SIG-M5 treated with dmso at 0.1 percent for 504 hours (cell line): ENCODE results near the gene DNAH7.
"Not testable (repeated sequence)": the region's sequence is repeated elsewhere in the genome, so short reads cannot be mapped to it uniquely, and the experiment has no call there.

ENCODE experiments used
- DNase-seq: peaks from one replicate; lab custom pipeline; 2025; ENCODE audit not compliant: unreplicated experiment; lab: John Stamatoyannopoulos, UW

Gene DNAH7

DNA sequence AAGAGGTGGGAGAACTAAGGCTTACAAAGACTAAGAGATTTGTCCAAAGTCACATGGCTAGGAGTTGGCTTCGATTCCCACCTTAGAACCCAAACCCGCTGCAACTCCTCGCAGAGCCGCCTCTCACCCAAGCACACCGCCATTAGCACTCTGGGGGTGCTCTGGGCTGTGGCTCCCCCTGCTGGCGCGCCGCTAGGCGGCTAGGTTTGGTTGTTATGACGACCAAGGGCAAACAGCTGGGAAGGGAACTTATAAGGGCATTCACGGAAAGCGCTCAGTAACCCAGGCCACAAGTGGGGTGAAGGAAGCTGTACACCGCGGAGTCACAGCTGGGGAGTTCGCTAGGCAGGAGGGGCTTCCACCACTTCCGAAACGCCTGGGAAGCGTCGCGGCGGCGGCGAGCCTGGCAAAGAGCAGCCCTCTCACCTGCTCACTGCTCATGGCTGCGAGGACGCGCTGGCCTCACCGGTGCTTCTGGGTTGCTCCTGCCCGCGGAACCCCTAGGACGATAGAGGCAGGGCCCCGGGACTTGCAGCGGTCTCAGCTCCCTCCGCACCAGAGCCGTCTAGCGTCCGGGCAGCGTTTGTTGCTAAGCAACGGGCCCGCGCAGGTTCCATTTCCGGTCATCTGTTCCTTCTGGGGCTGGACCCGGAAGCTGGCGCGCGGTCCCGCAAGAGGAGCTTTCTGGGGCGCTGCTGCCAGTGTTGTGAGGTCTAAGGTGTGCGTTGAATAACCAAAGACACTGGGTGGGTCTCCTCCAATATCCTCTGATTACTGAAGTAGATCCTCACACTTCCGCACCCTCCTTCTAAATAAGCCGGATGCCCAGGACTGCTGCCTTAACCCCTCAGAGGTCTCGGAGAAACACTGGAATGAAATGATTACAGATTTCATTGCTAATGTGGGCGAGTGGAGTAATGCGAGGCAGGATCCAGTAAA, at the start of gene DNAH7:
TSS of gene DNAH7 (minus strand) at position 567 of the 939 bp plus-strand sequence. CDS start at position 441, 126 bp downstream.
- peak; percentile 95 for DNase-seq

DNA sequence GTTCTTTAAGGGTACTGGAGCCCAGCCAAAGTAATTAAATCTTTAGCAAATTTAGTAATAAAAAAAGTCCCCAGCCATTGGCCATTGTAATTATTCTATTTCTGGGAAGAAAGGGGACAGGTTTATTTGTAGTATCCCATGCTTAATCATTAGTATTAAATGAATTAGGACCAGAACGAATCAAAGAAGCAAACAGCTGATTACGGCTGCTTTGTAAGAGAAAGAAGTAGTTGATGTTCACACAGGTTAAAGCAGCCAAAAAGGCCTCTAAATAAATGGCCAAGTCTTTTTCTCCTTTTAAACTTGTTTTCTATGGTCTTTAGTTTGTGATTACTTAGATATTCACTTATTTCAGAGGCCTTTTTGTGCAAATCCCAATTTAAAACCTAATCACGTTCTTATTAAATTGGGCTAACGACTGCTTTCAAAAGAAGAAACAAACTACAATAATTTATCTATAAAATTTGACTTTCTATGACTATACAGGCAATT, 48.6 kb upstream of the DNAH7 start:
- no peak for DNase-seq

DNA sequence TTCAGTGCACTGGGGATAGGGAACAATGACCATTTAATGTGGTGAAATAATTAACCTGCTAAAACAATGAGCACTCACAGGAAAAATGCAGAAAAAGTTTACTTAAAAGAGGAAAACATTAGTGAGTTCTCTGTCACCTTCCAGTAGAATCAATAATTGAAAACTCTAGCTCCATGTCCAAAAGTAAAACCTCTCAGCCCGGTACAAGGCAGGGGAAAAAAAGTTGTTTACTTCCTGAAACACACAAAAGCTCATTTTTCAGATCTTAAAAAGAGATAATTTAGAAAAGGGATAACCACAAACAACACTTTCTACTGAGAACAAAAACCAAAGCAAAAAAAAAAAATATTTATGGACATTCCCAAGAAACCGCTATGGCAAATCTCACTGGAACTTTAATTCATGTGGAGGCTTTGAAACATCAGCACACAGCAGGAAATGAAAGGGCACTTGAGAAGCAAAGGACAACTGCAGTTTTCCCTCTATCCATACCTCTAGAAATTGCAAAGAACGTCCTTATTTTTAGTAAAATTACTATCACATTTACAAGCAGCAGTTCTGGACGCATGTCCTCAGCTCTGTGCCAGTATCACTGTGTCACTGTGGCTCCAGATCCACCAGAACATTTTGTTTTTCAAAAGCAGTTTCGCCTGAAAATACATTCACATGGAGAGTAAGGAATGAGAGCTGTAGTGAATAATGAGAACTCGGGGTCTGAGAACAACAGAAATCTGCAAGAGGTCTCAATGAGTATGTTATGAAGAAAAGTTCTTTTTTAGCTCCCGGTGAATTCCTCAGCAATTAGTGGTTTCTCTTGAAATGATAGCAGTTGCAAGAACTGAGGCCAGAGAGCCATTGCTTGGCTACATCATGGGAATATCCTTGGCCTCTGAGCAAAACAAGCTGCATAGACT, 44.7 kb upstream of the DNAH7 start:
- no peak for DNase-seq

DNA sequence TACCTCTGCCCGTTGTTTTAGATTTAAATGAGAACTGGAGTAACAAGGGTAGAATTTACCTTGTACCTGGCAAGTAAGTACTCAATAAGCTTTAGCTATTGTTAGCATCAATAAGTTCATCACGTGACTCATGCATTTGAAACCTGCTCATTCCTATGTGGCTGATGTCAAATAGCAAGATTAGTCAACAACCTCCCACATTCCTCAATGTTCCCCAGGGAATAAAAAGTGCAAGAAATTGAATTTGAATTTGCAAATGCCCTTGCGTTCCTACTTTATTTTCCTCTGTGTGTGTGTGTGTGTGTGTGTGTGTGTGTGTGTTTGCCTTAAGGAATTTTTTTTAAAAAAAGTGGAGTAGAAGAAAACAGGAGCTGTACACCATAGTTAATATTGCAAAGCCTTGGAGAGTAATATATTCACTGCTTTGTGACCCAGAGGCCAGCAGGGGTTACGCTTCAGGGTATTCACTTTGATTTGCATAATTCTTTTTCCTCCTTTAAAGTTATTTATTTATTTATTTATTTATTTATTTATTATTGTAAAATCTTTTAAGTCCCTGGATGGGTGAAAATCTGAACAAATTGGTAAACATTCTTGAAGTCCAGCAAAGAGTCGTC, 43.9 kb upstream of the DNAH7 start:
- DNase-seq, result no peak

DNA sequence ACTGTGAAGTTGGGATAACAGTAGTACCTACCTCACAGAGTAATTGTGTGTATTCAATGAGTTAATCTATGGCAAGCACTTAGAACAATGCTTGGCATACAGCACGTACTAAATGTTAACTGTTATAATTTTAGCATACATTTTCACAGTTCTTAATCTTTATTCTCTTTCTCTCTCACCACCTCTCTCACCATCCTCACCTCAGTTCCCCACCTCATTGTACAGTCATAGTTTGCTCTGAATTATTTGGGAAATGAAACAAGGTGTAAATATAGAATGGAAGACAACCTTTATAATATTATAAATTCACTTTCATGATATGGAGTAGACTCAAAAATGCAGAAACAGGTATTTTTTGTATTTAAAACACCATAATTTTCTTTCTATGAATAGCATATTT, 40.0 kb upstream of the DNAH7 start:
- no peak for DNase-seq

DNA sequence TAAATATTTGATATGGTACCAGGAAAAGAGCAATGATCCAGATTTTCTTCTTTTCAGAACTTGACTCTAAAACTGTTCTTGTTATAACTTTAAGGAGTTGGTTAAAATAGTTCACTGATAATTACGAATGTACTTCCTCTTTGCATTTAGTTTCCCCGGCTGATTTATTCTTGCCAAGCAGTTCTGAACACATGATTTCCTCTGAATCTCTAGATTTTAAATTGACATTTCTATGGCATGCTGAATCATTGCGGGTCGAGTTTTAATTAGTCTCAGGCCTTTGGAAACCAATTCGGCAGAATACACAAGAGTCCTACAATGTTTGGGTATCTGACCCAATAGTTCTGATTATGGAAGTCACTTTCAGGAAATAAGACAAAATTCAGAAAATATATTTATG, 37.3 kb upstream of the DNAH7 start:
- peak; percentile 25 for DNase-seq

DNA sequence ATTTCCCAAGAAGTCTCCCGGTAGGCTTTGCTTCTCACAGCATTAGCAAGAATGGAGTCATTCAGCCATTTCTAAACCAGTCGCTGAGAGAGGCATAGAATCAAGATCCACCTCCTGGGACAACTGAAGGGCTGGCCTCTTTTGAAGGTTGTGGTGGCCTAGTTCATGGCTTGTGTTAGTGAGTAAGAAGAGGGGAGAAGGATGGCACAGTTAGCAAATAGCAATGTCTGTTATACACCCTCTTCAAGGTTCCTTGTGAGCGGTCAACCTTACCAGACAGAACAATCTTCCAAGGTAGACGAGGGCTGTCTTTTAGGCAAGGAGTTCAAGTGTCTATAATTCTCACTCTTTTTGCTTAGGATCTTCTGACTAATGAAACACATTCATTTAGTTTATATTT, 35.4 kb upstream of the DNAH7 start:
- no peak for DNase-seq

DNA sequence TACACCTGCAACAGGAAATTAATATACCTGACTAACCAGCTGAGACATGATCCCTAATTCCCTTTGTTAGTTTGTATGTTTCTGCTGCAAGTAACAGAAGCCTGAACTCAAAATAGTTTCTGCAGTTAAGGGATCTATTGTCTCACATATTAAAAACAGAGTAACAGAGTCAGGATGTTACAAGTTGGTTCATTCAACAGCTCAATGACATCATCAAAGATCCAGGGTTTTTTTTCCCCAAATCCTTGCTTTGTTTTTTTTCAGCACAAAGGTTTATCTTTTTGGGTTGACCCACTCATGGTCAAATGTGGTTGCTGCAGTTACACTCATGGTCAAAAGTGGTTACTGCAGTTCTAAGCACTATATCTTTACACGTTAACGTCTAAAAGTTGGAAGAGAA, 35.0 kb upstream of the DNAH7 start:
- DNase-seq, result no peak

DNA sequence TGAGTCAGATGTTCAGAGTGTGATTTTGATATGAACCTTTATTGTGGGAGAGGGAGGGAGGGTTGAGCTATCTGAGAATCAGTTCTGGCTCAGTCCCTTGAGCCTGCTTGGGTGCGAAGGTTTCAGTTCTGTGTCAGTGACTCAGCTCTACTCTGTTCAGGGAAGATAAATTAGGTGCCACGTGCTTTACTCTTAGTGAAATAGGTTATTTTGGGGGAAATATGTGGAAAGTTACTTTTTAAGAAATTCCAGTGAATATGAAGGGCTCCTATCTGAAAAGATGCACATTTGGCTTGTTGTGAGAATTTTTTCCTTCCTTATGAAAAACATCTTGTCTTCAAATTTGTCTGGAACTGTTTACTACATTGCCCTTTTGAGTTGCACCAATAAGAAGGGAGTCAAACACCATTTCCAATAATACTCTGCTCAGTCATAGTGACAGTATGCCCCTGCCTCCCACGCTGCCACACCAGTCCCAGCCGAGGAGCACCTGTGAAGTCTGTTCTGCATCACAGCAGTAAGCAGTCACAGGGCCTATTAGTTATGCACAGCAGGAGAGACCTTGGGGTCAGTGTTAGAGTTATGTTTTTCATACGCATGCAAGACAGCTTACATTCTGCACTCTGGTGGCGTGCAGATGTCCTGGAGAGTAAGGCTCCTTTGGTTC, 32.8 kb upstream of the DNAH7 start:
- peak; percentile 25 for DNase-seq

DNA sequence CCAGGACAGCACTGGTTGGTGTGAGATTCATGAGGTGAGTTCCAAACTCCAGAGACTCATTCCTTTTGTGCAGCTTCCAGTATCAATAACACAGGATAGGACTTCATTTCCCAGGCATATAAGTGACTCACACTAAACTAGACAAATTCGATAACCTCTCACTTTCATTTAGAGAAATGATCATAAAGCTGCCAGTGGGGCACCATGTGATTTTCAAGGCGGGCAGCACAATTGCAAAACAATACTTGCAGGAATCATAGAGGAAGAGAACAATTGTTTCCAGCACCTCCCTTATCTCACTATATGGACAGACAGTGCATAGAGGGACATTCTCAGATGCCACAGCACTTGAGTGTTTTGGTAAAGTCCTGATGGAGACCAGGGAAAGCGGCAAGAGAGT, 31.3 kb upstream of the DNAH7 start:
- no peak for DNase-seq

DNA sequence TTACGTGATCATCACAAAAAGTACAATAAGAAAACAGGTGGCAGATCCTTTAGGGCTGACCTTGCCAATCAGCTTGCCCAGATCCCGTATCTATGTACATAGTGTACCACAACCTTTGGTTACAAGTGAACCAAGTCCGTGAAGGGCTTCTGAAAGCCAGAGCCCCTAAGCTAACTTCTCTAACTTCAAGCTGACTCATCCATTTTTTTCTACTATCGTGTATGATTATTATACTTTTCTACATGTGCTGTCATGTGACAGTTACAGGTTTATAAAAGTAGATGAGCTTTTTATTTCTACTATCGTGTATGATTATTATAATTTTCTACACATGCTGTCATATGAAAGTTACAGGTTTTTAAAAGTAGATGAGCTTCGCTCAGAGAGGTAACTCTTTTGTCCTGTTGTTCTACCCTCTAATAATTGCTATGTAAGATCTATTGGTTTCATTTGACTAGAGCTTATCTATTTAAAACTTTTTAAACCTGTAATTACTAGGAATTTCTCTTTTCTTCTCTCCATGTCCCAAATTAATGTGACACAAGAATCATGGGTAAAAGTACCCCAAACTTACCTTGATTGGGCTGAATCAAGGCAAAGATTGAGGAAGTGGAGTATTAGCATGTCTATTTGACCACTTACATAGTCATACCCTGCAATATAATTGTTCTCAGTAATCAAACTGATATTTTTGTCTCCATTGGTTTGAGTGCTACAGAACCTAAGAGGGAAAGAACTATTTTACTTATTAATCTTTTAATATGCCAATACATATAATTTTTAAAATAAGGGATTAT, 29.4 kb upstream of the DNAH7 start:
- no peak for DNase-seq

DNA sequence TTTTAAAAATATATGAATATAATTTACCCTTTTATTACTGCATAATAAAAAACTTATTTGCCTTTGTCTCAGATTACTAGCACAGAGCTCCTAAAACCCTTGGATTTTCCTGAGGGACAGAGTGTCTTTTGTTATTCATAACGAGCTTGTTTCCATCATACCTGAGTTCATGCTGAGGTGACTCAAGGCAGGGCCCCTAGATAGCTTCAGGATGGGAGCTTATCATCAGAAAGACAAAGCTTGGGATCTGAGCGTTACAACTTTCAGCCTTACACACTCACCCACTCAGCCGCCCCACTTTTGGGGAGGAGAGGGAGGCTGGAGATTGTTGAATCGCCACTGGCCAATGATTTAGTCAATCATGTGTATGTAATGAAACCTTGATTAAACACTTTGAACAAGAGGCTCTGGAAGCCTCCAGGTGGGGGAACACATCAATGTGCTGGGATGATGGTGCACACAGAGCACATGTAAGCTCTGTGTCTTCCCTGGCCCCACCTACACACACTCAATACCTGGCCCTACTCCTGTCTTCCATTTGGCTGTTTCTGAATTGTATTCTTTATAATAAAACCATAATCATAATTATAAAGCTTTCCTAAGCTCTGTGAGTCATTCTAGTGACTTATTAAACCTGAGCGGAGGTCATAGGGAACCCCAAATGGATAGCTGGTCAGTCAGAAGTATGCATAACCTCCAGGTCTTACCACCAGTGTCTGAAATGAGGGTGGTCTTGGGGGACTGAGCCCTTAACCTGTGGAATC, 28.5 kb upstream of the DNAH7 start:
- no peak for DNase-seq

DNA sequence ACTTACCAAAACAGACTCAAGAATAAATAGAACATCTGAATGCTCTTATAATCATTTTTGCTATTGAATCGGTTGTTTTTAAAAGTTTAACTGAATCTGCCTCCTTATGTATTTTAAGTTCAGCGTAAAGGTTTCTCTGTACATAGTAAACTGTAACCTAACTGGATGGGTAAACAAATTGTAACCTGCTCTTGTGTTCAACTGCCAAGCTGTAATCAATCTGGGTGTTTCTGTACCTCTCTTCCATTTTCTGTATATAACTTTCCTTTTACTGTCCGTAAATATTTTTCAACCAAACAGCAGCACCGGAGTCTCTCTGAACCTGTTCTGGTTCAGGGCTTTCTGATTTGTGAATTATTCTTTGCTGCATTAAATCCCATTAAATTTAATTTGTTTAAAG, 27.6 kb upstream of the DNAH7 start:
- no peak for DNase-seq

DNA sequence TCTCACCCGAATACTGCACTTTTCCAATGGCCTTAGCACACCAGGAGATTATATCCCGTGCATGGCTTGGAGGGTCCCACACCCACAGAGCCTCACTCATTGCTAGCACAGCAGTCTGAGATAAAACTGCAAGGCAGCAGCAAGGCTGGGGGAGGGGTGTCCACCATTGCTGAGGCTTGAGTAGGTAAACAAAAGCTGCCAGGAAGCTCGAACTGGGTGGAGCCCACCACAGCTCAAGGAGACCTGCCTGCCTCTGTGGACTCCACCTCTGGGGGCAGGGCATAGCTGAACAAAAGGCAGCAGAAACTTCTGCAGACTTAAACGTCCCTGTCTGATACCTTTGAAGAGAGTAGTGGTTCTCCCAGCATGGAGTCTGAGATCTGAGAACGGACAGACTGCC, 20.8 kb upstream of the DNAH7 start:
- DNase-seq, result not testable (repeated sequence)

DNA sequence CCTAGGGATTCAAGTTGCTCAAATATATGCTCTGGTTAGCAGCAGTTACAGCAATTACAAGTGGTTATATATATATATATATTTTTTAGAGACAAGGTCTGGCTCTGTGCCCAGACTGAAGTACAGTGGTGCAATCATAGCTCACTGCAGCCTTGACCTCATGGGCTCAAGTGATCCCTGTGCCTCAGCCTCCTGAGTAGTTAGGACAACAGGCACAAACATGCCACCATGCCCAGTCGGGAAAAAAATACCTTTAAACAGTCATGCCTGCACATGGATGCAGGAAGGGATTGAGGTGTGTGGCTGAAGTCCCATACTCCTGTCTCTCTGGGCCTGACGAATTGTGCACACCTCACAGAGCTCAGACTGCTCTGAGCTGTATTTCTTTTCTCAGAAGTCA, 19.6 kb upstream of the DNAH7 start:
- DNase-seq, result no peak

DNA sequence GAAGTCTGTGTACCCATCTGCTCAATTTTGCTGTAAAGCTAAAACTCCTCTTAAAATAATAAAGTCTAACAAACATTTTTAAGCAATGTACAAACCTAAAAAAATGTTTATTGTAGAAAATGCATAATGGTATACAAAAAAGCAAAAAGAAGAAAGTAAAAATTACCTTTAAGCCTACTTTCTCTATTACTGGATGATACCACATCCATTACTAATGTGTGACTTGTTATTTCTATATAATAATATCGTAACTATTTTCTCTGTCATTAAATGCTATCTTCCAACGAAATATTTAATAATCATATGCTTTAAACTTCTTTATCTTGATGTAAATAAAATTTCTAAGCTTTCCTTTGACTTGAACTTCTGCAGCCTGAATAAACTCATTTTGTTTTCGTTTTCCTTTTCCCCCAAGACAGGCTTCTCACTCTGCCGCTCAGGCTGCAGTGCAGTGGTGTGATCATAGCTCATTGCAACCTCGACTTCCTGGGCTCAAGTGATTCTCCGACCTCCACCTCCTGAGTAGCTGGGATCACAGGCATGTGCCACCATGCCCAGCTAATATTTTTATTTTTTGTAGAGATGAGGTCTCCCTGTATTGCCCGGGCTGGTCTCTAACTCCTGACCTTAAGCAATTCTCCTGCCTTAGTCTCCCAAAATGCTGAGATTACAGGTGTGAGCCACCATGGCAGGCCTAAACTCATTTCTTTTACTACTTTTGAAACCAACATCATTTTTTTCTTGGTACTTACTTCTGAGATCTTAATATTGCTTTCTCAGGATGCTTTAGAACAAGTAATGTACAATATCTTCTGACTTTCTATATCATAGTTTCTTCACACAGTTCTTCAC, 18.1 kb upstream of the DNAH7 start:
- DNase-seq, result no peak

DNA sequence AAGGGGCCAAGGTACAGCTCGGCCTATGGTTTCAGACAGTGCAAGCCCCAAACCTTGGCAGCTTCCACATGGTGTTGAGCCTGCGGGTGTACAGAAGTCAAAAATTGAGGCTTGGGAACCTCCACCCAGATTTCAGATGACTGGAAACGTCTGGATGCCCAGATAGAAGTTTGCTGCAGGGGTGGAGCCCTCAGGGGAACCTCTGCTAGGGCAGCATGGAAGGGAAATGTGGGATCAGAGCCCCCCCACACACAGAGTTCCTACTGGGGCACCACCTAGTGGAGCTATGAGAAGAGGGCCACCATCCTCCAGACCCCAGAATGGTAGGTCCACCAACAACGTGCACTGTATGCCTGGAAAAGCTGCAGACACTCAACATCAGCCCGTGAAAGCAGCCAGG, 15.0 kb upstream of the DNAH7 start:
- no peak for DNase-seq

DNA sequence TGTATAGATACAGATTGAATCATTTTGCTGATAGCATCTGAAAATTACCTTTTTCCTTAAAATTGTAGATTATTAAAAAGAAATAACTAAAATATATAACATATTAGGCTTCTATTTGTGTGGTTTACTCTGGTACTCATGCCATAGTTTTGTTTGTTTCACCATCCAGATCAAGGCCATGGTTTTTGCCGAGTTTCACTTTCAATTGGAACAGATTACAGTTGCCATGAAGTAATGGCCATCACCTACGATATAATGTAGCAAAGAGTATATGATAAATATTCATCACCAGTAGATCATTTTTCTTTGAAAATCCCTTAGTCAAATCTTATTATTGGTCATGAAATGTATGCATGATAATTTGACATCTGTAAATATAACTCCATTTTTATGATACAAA, 11.9 kb upstream of the DNAH7 start:
- no peak for DNase-seq
